Naive thymus-derived CD8-positive, alpha-beta T cell (primary cell): ENCODE measurements around the gene OPRM1. TPM values are rescaled to one million over a fixed set of nuclear protein-coding genes. Genes with fewer than 3 reads are reported as not detected.
"Not testable (repeated sequence)": the region's sequence is repeated elsewhere in the genome, so short reads cannot be mapped to it uniquely, and the experiment has no call there.

Experiments
- ATAC-seq, 2 donors: fragments of 150-1000 bp; cut with Tn5 transposase in 1 of 2; sonication (Bioruptor Pico), chemical (Tn5 transposase) in 1 of 2; 1 replicate in 1 of 2; 2 replicates in 1 of 2; pipeline ENCODE4 v1.10.0; 2021; ENCODE audit warnings: mild to moderate bottlenecking in 2 of 2, moderate library complexity in 2 of 2
- POLR2A ChIA-PET: fragments of 350-600 bp; sonication (Branson Sonifier 250); formaldehyde crosslinking; loops from one replicate; lab custom pipeline; 2021; ENCODE audit warnings: antibody characterized with exemption; lab: Charles Lee
- DNase-seq, 10 donors: peaks; one replicate each; pipeline versions ENCODE4 v3.0.0 to v3.0.0-alpha.2; 2020 to 2022
- H3K27ac Mint-ChIP-seq, 10 donors: one replicate each; pipeline ENCODE4 v1.8.0; 2020 to 2022; ENCODE audit warnings: mild to moderate bottlenecking in 10 of 10, mixed read lengths in 10 of 10, moderate library complexity in 4 of 10, inconsistent platforms in 1 of 10
- H3K27me3 Mint-ChIP-seq, 5 donors: one replicate each; pipeline ENCODE4 v1.8.0; 2021 to 2022; ENCODE audit warnings: mixed read lengths in 5 of 5
- H3K36me3 Mint-ChIP-seq, 3 donors: one replicate each; pipeline ENCODE4 v1.8.0; 2020 to 2022; ENCODE audit warnings: mixed read lengths in 3 of 3, mild to moderate bottlenecking in 2 of 3, inconsistent platforms in 1 of 3
- H3K4me1 Mint-ChIP-seq, 4 donors: one replicate each; pipeline ENCODE4 v1.8.0; 2021 to 2022; ENCODE audit warnings: mixed read lengths in 4 of 4
- H3K4me3 Mint-ChIP-seq, 10 donors: one replicate each; pipeline ENCODE4 v1.8.0; 2020 to 2022; ENCODE audit warnings: mild to moderate bottlenecking in 10 of 10, mixed read lengths in 10 of 10, moderate library complexity in 6 of 10, inconsistent platforms in 1 of 10
- H3K9me3 Mint-ChIP-seq, 9 donors: one replicate each; pipeline ENCODE4 v1.8.0; 2020 to 2022; ENCODE audit warnings: mixed read lengths in 9 of 9, mild to moderate bottlenecking in 3 of 9, inconsistent platforms in 1 of 9, moderate library complexity in 1 of 9
- polyA plus RNA-seq, 3 donors: library from polyadenylated mRNA; unstranded; fragments of 300-500 nt; fragmentation: Illumina TruSeq; gene quantifications; one replicate each; pipeline ENCODE4 v1.2.3, GENCODE V29; 2021
- total RNA-seq, 8 experiments: library from RNA in 2 of 8; stranded (reverse) in 2 of 8; gene quantifications; one replicate each; pipeline ENCODE4 v1.2.3 and lab custom pipeline; 2021 to 2026

OPRM1 gene
- total and polyA plus RNA-seq, 5 experiments from 2014 or later = not detected

DNA sequence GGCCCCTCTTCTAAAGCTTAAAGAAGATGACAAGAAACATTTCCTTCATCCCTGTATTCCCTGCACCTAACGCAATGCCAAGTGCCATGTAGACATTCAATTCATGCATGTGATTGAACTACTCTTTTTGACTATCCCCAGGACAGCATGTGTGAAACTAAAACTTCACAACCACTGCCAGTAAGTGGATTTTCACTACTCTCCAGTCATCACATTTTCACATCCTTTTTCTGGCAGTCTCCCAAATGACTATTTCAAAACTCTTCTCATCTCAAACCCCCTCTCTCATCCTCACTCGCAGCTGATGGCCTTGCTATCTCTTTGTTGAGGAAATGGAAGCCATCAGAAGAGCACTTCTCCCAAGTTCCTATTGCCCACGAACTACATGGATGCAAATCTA, 122.6 kb downstream of the OPRM1 start:
- POLR2A ChIA-PET = interaction anchor here (0.7 kb wide), 1 partner anchor 1149 kb away, joined by 4 read pairs; no protein-coding TSS in a partner anchor
- H3K36me3 Mint-ChIP-seq = peaks cover 5 to 45% (median 20%) of the 10 kb centered on the region in 3 donors

DNA sequence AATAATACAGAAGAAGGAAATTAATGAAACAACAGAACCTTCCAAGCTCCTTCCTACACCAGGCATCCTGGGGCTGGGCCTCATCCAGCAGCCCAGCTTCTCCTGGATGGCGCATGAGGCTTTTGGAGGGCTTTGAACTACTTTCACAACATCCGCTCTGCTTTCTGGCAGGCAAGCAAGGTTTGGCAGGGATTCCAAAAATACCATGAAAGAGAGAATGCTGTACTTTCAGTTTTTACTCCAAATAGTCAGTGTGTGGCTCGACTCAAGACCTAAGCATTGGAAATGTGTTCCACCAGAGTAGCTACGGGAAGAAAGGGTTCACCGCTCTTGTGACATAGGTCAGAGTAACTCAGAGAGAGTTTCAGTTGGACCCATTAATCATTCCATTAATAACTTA, 125.4 kb downstream of the OPRM1 start:
- ATAC-seq (peak; percentile 53 to 61), DNase-seq (peak in 4 of 10 donors; percentile 5 to 43 (median 24))
- Mint-ChIP-seq H3K4me3 (peak overlapping the region; percentile 10 to 74 (median 49)), H3K27ac (peak overlapping the region in 9 of 10 donors; percentile 9 to 89 (median 81)), H3K36me3 (peaks cover 12 to 57% (median 30%) of the 10 kb centered on the region in 3 donors), H3K9me3 (no peaks in the 10 kb centered on the region), H3K4me1 (peaks cover 22 to 61% (median 47%) of the 10 kb centered on the region in 4 donors), H3K27me3 (no peaks in the 10 kb centered on the region)
- POLR2A ChIA-PET = interaction anchor here (0.6 to 1.3 kb wide), 2 partner anchors 11 to 85 kb away, joined by 3 to 4 read pairs; no protein-coding TSS in a partner anchor

More for the DNA sequence above, 122.6 kb downstream of the OPRM1 start:
- ATAC-seq (no peak), DNase-seq (no peak)
- Mint-ChIP-seq H3K27me3 (no peaks in the 10 kb centered on the region), H3K27ac (no peak overlapping the region), H3K4me1 (peaks cover 25 to 60% (median 54%) of the 10 kb centered on the region in 4 donors), H3K4me3 (no peak overlapping the region), H3K9me3 (no peaks in the 10 kb centered on the region)

- peak overlapping the region in 6 of 10 donors; percentile 15 to 68 (median 45) for H3K4me3 Mint-ChIP-seq
- ATAC-seq (no peak), DNase-seq (no peak)
- POLR2A ChIA-PET = interaction anchor here (0.5 kb wide), 1 partner anchor 125 kb away, joined by 3 read pairs; no protein-coding TSS in a partner anchor
- H3K27me3 Mint-ChIP-seq = no peaks in the 10 kb centered on the region
- H3K9me3 Mint-ChIP-seq = no peaks in the 10 kb centered on the region
- H3K36me3 Mint-ChIP-seq = peaks cover 12 to 56% (median 24%) of the 10 kb centered on the region in 3 donors
- H3K4me1 Mint-ChIP-seq = peaks cover 31 to 65% (median 53%) of the 10 kb centered on the region in 4 donors
- peak overlapping the region in 9 of 10 donors; percentile 53 to 80 (median 75) for H3K27ac Mint-ChIP-seq
Measured at GRCh38 chr6:154165478-154165877, 126.4 kb downstream of the OPRM1 start.

- Mint-ChIP-seq H3K9me3 (no peaks in the 10 kb centered on the region), H3K27me3 (no peaks in the 10 kb centered on the region), H3K4me1 (peaks cover 32 to 65% (median 54%) of the 10 kb centered on the region in 4 donors), H3K4me3 (peak overlapping the region in 4 of 10 donors; percentile 4 to 52 (median 20)), H3K36me3 (peaks cover 12 to 54% (median 28%) of the 10 kb centered on the region in 3 donors), H3K27ac (peak overlapping the region in 8 of 10 donors; percentile 36 to 89 (median 75))
- DNase-seq (no peak), ATAC-seq (peak in 1 of 2 donors; percentile 43)
- POLR2A ChIA-PET = no interaction called here
Measured at GRCh38 chr6:154166140-154166539, 127.1 kb downstream of the OPRM1 start.

- DNase-seq (no peak), ATAC-seq (no peak)
- POLR2A ChIA-PET = interaction anchor here (1.4 kb wide), 1 partner anchor 11 kb away, joined by 5 read pairs; no protein-coding TSS in a partner anchor
- H3K27ac Mint-ChIP-seq = peak overlapping the region in 8 of 10 donors; percentile 4 to 74 (median 62)
- peaks cover 32 to 67% (median 62%) of the 10 kb centered on the region in 4 donors for H3K4me1 Mint-ChIP-seq
- H3K4me3 Mint-ChIP-seq = no peak overlapping the region
- H3K36me3 Mint-ChIP-seq = peaks cover 12 to 63% (median 38%) of the 10 kb centered on the region in 3 donors
- H3K9me3 Mint-ChIP-seq = no peaks in the 10 kb centered on the region
- no peaks in the 10 kb centered on the region for H3K27me3 Mint-ChIP-seq
Measured at GRCh38 chr6:154167126-154167525, 128.1 kb downstream of the OPRM1 start.

GRCh38 chr6:154169193-154169847, 130.3 kb downstream of the OPRM1 start:
- Mint-ChIP-seq H3K4me1 (peaks cover 45 to 87% (median 79%) of the 10 kb centered on the region in 4 donors), H3K27ac (peak overlapping the region; percentile 28 to 91 (median 70)), H3K27me3 (no peaks in the 10 kb centered on the region), H3K36me3 (peaks cover 22 to 85% (median 60%) of the 10 kb centered on the region in 3 donors), H3K4me3 (peak overlapping the region in 3 of 10 donors; percentile 7 to 19 (median 16)), H3K9me3 (peaks cover 0 to 16% (median 7%) of the 10 kb centered on the region in 9 donors)
- no peak for DNase-seq
- ATAC-seq = no peak
- POLR2A ChIA-PET = interaction anchor here (0.7 to 1.6 kb wide), 3 partner anchors 11 to 1249 kb away, joined by 3 to 4 read pairs (median 3); no protein-coding TSS in a partner anchor

DNA sequence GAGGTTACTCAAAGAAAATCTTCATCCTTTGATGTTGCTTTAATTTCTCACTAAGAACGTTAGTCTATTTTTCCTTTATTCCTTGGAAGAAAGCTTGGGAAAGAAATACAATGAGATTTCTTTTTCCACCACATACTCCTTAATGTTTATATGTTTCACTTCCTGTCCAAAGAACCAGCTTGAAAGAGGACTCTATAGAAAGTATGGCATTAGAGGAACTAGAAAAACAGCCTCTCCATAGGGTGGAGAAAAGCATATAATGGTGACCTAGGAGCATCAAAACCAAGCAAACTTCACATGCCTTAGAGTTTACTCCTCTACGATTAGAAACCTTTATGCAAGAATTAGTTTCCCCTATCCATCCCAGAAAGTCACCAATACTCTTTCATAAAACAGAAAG, 131.1 kb downstream of the OPRM1 start:
- Mint-ChIP-seq H3K27me3 (no peaks in the 10 kb centered on the region), H3K4me1 (peaks cover 49 to 89% (median 82%) of the 10 kb centered on the region in 4 donors), H3K9me3 (peaks cover 0 to 21% (median 12%) of the 10 kb centered on the region in 9 donors), H3K27ac (peak overlapping the region in 9 of 10 donors; percentile 1 to 69 (median 22)), H3K4me3 (peak overlapping the region in 3 of 10 donors; percentile 0 to 11 (median 8)), H3K36me3 (peaks cover 30 to 91% (median 67%) of the 10 kb centered on the region in 3 donors)
- DNase-seq (no peak), ATAC-seq (no peak)
- POLR2A ChIA-PET = interaction anchor here (1.4 to 1.6 kb wide), 2 partner anchors 12 to 78 kb away, joined by 3 to 4 read pairs; no protein-coding TSS in a partner anchor

GRCh38 chr6:154172393-154172792, 133.4 kb downstream of the OPRM1 start:
- H3K4me3 Mint-ChIP-seq = peak overlapping the region in 2 of 10 donors; percentile 49 to 57
- peaks cover 24 to 91% (median 73%) of the 10 kb centered on the region in 3 donors for H3K36me3 Mint-ChIP-seq
- H3K9me3 Mint-ChIP-seq = peaks cover 0 to 39% (median 21%) of the 10 kb centered on the region in 9 donors
- peak overlapping the region in 5 of 10 donors; percentile 45 to 92 (median 59) for H3K27ac Mint-ChIP-seq
- ATAC-seq, POLR2A ChIA-PET, DNase-seq, H3K27me3 Mint-ChIP-seq: not testable (repeated sequence)
- H3K4me1 Mint-ChIP-seq = peaks cover 49 to 88% (median 81%) of the 10 kb centered on the region in 4 donors

DNA sequence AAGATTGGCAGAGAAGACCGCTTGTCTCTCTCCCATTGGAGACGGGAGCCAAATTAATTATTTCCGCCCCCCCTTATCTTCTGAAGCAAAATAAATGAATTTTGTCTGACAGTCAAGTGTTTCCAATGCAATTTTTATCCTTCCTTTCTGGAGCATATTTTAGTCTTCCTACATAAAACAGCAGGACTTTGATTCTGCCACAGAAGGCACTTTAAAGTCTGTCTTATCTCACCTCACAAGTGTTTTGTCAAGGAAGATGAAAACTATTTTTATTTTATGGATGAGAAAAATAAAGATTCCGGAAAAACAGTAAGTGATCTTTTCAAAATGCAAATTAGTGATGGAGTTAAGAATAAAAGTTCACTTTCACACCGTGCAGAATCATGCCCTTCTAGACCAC, 140.4 kb downstream of the OPRM1 start:
- ATAC-seq (no peak), DNase-seq (no peak)
- peak overlapping the region in 8 of 10 donors; percentile 2 to 73 (median 22) for H3K27ac Mint-ChIP-seq
- peaks cover 0 to 37% (median 8%) of the 10 kb centered on the region in 9 donors for H3K9me3 Mint-ChIP-seq
- H3K27me3 Mint-ChIP-seq = no peaks in the 10 kb centered on the region
- peak overlapping the region in 1 of 10 donors; percentile 16 for H3K4me3 Mint-ChIP-seq
- H3K4me1 Mint-ChIP-seq = peaks cover 32 to 70% (median 63%) of the 10 kb centered on the region in 4 donors
- POLR2A ChIA-PET = interaction anchor here (0.6 kb wide), 1 partner anchor 50 kb away, joined by 6 read pairs; no protein-coding TSS in a partner anchor
- H3K36me3 Mint-ChIP-seq = peaks cover 23 to 79% (median 69%) of the 10 kb centered on the region in 3 donors

DNA sequence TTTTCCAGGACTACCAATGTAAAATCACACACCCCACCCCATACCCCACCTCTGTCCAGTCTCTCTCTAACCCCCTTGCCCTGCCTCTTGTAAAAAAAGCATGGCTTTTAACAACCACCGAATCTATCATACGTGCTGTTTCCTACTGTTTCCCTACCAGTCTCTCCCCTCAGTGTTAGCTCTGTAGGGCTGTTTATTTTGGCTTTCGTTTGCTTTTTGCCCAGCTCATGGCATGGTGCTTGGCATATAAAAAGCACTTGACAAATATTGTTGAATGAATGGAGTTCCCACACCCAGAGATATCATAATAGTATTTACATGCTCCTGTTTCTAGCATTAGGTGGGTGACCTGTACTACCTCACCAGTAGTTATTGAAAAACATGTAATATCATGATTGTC, 148.2 kb downstream of the OPRM1 start:
- ATAC-seq (no peak), DNase-seq (no peak)
- H3K9me3 Mint-ChIP-seq = peaks cover 0 to 7% (median 0%) of the 10 kb centered on the region in 9 donors
- no peaks in the 10 kb centered on the region for H3K27me3 Mint-ChIP-seq
- peak overlapping the region in 2 of 10 donors; percentile 13 to 14 for H3K4me3 Mint-ChIP-seq
- peaks cover 19 to 82% (median 55%) of the 10 kb centered on the region in 3 donors for H3K36me3 Mint-ChIP-seq
- H3K4me1 Mint-ChIP-seq = peaks cover 24 to 65% (median 49%) of the 10 kb centered on the region in 4 donors
- POLR2A ChIA-PET = no interaction called here
- peak overlapping the region in 6 of 10 donors; percentile 18 to 71 (median 40) for H3K27ac Mint-ChIP-seq

DNA sequence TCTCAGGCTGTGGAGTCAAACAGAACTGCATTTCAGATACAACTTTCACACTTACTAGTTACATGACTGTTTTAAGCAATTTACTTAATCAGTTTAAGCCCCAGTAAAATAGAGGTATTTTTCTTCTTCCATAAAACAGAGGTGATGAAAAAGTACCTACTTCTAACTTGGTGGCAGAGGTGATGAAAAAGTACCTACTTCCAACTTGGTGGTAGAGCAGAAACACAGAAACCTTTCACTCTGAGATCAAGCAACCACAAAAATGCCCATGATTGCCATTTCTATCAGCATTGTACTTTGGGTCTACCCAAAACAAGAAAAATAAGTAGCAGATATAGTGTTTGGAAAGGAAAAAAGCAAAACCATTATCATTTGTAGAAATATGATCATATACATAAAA, 148.7 kb downstream of the OPRM1 start:
- Mint-ChIP-seq H3K4me3 (no peak overlapping the region), H3K36me3 (peaks cover 19 to 83% (median 57%) of the 10 kb centered on the region in 3 donors), H3K27ac (peak overlapping the region in 5 of 10 donors; percentile 18 to 58 (median 36)), H3K27me3 (no peaks in the 10 kb centered on the region), H3K9me3 (peaks cover 0 to 9% (median under 1%) of the 10 kb centered on the region in 9 donors), H3K4me1 (peaks cover 21 to 65% (median 48%) of the 10 kb centered on the region in 4 donors)
- ATAC-seq = no peak
- POLR2A ChIA-PET = no interaction called here
- no peak for DNase-seq

DNA sequence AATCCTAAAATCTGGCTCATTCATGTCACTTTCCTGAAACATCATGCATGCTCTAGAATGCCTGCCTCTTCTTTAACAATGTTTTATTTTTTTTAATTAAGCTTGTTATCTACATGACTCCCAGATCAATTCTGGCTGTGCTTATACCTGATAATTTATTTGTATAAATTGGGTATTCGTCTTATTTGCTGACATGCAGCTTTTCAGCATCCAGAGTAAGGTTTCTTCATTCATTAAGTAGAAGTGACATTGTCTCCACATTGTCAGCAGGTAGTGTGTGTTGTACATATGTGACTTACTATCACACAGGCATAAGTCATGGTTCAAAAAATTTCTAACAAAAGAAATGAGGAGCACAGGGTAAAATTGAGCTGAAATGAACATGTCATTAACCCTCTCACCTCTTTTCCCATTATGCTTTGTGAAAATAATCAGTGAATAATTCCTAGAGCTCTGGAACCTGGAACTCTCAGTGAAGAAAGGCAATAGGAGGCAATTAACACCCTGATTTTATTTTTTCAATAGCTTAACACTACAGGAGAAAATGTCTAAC, 157.4 kb downstream of the OPRM1 start:
- no peak for DNase-seq
- Mint-ChIP-seq H3K36me3 (peaks cover 27 to 92% (median 71%) of the 10 kb centered on the region in 3 donors), H3K4me3 (no peak overlapping the region), H3K4me1 (peaks cover 23 to 76% (median 53%) of the 10 kb centered on the region in 4 donors), H3K9me3 (peaks cover 0 to 10% (median 3%) of the 10 kb centered on the region in 9 donors), H3K27ac (peak overlapping the region in 7 of 10 donors; percentile 15 to 72 (median 61)), H3K27me3 (no peaks in the 10 kb centered on the region)
- no peak for ATAC-seq
- POLR2A ChIA-PET = no interaction called here
